ENCODE data around the gene PDCD11.
A peak's percentile ranks its signal among the peaks of the same experiment; 100 is the strongest.
"Not testable (repeated sequence)": the region's sequence is repeated elsewhere in the genome, so short reads cannot be mapped to it uniquely, and the experiment has no call there.

Gene PDCD11, protein sequence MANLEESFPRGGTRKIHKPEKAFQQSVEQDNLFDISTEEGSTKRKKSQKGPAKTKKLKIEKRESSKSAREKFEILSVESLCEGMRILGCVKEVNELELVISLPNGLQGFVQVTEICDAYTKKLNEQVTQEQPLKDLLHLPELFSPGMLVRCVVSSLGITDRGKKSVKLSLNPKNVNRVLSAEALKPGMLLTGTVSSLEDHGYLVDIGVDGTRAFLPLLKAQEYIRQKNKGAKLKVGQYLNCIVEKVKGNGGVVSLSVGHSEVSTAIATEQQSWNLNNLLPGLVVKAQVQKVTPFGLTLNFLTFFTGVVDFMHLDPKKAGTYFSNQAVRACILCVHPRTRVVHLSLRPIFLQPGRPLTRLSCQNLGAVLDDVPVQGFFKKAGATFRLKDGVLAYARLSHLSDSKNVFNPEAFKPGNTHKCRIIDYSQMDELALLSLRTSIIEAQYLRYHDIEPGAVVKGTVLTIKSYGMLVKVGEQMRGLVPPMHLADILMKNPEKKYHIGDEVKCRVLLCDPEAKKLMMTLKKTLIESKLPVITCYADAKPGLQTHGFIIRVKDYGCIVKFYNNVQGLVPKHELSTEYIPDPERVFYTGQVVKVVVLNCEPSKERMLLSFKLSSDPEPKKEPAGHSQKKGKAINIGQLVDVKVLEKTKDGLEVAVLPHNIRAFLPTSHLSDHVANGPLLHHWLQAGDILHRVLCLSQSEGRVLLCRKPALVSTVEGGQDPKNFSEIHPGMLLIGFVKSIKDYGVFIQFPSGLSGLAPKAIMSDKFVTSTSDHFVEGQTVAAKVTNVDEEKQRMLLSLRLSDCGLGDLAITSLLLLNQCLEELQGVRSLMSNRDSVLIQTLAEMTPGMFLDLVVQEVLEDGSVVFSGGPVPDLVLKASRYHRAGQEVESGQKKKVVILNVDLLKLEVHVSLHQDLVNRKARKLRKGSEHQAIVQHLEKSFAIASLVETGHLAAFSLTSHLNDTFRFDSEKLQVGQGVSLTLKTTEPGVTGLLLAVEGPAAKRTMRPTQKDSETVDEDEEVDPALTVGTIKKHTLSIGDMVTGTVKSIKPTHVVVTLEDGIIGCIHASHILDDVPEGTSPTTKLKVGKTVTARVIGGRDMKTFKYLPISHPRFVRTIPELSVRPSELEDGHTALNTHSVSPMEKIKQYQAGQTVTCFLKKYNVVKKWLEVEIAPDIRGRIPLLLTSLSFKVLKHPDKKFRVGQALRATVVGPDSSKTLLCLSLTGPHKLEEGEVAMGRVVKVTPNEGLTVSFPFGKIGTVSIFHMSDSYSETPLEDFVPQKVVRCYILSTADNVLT (N-terminal part only)

DNA sequence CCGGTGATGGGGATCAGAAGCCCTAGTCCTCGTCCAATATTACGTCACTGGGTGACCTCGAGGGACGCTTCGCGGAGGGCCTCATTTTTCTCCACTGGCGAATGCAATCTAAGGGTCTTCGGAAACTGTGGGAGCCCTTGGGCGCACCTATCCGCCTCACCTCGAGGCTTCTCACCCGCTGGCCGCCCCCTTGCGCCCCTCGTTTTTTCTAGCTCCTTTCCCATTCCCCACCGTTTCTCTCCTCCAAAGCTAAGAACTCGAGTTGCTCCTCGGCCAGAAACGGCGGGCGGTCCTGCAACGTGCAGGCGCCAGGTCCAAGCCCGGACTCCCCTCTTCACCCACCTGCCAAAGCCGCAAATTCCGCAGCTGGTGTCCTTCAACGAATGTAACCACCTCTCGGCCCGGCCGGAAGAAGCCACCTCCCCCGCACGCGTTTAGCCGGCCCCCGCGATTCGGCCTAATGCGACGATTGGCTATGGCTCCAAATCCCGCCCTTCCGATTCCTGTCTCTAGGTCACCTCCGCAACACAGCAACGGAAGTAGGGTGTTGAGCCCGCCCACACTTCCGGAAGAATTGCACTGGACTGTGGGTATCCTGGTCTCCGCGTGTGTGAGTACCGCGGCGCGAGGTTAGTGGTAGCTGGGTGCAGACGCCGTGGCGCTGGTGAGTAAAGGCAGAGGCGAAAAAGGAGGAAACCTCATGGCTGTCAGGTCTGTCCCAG is at the start of gene PDCD11, which contains the start of gene ATP5MK:
TSS of gene PDCD11 (plus strand) at position 560 of the 722 bp plus-strand sequence. CDS start 1,801 bp downstream, outside the sequence.
TSS of gene ATP5MK (minus strand) at position 409 of the 722 bp plus-strand sequence. CDS start 4,018 bp downstream, outside the sequence.
- DNase-seq (ENCODE audit: low spot score) = peak; percentile 92
- TF ChIP-seq, protein P1, sequence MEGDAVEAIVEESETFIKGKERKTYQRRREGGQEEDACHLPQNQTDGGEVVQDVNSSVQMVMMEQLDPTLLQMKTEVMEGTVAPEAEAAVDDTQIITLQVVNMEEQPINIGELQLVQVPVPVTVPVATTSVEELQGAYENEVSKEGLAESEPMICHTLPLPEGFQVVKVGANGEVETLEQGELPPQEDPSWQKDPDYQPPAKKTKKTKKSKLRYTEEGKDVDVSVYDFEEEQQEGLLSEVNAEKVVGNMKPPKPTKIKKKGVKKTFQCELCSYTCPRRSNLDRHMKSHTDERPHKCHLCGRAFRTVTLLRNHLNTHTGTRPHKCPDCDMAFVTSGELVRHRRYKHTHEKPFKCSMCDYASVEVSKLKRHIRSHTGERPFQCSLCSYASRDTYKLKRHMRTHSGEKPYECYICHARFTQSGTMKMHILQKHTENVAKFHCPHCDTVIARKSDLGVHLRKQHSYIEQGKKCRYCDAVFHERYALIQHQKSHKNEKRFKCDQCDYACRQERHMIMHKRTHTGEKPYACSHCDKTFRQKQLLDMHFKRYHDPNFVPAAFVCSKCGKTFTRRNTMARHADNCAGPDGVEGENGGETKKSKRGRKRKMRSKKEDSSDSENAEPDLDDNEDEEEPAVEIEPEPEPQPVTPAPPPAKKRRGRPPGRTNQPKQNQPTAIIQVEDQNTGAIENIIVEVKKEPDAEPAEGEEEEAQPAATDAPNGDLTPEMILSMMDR (IDR thresholded peaks at IDR 0.05; ENCODE audit: extremely low read depth, missing control alignments) = no peak

DNA sequence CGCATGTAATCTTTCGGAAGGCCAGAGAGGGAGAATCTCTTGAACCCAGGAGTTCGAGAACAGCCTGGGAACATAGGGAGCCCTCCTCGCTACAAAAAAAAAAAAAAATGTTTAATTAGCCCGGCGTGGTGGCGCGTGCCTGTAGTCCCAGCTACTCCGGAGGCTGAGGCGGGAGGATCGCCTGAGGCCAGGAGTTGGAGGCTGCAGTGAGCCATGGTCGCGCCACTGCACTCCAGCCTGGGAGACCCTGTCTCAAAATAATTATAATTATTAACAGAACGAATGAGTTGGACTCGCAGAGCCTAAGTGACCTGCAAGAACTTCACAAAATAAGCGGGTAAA is 46.3 kb upstream of the PDCD11 start:
- DNase-seq (ENCODE audit: low spot score) = no peak
- TF ChIP-seq, protein P1 (IDR thresholded peaks at IDR 0.05; ENCODE audit: extremely low read depth, missing control alignments) = no peak

DNA sequence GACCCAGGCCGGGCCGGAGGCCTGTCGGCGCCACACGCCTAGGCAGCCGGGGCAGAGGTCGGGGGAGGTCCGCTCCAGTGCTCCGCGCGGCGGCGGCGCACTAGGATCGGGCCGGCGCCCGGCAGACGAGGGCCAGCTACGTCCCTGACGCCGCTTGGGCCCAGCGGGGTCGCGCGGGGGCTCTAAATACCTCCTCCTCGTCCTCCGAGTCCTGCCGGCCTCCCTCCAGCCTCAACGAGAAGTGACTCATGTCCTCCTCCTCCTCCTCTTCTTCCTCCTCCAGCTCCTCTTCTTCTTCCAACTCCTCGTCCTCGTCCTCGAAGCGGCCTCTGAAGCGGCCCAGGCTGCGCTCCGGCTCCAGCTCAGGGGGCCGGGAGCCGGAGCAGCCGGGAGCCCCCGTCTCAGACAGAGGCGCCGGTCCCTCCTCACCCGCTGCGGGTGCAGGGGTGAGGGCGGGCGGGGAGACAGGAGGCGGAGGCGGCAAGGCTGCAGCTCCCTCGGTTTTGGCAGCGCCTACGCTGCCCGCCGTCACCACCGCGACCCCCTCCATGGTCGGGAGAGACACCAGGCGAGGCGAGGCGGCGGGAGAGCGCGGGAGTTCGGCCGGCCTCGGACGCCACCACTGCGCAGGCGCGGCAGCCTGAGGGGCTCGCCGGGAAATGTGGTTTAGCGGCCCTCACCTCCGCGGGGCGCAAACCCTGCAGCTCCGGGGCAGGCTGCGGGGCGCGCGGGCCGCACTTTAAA is 45.7 kb upstream of the PDCD11 start, which contains the start of gene PCGF6:
TSS of gene PCGF6 (minus strand) at position 624 of the 744 bp plus-strand sequence. CDS start at position 550, 74 bp downstream.
- TF ChIP-seq, protein P1 (IDR thresholded peaks at IDR 0.05; ENCODE audit: extremely low read depth, missing control alignments) = no peak
- peak; percentile 97 for DNase-seq (ENCODE audit: low spot score)

DNA sequence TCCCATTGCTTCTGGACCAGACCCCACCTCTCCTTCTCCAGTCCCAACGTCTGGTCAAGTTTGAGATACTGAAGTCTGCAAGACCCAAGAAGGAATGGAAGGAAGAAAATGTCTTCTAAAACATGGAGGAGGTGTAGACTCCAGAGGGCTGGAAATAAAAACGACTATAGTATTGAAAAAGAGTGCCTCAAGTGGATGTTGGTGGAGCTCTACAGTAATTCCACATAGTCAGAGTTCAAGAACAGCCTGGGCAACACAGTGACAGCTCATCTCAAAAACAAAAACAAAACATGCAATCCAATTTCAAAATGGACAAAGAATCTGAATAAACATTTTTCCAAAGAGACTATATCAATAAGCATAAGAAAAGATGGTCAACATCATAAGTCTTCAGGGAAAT is 43.1 kb upstream of the PDCD11 start:
- DNase-seq (ENCODE audit: low spot score) = no peak
- TF ChIP-seq, protein P1 (IDR thresholded peaks at IDR 0.05; ENCODE audit: extremely low read depth, missing control alignments) = no peak

DNA sequence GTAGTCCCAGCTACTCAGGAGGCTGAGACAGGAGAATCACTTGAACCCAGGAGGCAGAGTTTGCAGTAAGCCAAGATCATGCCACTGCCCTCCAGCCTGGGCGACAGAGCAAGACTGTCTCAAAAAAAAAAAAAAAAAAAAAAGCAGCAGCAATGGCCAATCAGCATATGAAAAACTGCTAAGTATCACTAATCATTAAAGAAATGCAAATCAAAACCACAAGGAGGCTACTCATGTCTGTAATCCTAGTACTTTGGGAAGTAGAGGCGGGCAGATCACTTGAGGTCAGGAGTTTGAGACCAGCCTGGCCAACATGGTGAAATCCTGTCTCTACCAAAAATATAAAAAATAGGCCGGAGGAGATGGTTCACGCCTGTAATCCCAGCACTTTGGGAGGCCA is 41.9 kb upstream of the PDCD11 start:
- not testable (repeated sequence) for DNase-seq (ENCODE audit: low spot score)

DNA sequence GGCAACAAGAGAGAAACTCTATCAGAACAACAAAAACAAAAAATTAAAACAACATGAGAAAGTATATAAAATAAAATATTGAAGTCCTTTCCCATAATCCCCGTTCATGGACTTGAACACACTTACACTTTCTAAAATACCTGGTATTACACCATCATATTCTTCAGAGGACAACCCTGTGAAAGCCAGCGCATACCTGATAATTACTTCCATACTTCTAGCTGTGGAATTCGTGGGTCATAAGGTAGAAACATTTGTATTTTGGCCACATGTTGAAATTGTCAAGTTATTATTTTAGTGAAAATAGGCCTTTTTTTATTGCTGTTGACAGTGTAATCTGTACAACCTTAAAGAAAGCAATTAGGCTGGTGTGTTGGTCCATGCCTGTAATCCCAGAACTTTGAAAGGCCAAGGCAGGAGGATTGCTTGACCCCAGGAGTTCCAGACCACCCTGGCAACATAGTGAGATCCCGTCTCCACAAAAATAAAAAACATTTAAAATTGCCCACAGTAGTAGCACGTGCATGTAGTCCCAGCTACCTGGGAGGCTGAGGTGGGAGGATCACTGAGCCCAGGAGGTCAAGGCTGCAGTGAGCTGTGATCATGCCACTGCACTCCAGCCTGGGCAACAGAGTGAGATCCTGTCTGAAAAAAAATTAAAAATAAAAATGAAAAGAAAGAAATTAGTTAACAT is 40.4 kb upstream of the PDCD11 start:
- DNase-seq (ENCODE audit: low spot score) = no peak
- TF ChIP-seq, protein P1 (IDR thresholded peaks at IDR 0.05; ENCODE audit: extremely low read depth, missing control alignments) = no peak

DNA sequence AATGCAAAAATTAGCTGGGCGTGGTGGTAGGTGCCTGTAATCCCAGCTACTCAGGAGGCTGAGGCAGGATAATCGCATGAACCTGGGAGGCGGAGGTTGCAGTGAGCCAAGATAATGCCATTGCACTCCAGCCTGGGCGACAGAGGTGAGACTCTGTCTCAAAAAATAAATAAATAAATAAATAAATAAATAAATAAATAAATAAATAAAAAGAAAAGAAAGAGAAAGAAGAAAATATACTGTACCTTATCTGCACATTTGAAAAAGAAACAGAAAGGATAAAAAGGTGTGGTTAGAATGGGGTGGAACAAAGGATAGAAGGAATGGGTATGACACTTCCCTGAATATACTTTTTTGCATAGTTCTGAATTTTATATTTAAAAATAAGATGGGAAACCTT is 36.9 kb upstream of the PDCD11 start:
- DNase-seq (ENCODE audit: low spot score) = not testable (repeated sequence)

DNA sequence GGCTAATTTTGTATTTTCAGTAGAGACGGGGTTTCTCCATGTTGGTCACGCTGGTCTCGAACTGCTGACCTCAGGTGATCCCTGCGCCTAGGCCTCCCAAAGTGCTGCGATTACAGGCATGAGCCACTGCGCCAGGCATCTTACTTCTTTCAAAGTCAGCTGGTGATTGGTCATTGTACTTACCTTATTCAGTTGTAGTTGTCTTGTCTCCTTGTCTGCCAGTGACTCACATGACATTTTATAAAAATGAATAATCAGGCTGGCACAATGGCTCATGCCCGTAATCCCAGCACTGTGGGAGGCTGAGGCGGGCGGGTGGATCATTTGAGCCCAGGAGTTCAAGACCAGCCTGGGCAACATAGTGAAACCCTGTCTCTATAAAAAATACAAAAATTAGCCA is 35.6 kb upstream of the PDCD11 start:
- DNase-seq (ENCODE audit: low spot score) = not testable (repeated sequence)
